ENCODE results near the gene FUCA2.
"Not testable (repeated sequence)": the region's sequence is repeated elsewhere in the genome, so short reads cannot be mapped to it uniquely, and the experiment has no call there.

Gene FUCA2

GRCh38 chr6:143449082-143449713 is 62.3 kb downstream of the FUCA2 start:
- peak; percentile 8 for DNase-seq (ENCODE audit: low read depth)
- peak overlapping the region; percentile 86 for H3K4me3 ChIP-seq (ENCODE audit: low read depth, low read length)
- TF ChIP-seq CTCF (conservative IDR thresholded peaks at IDR 0.05; ENCODE audit: low read depth, low read length): no peak

- not testable (repeated sequence) for H3K4me3 ChIP-seq (ENCODE audit: low read depth, low read length); DNase-seq (ENCODE audit: low read depth)
Measured at GRCh38 chr6:143447865-143448264, 63.7 kb downstream of the FUCA2 start.

Measured in choroid plexus epithelial cell (primary cell).